Stimulated activated CD8-positive, alpha-beta memory T cell treated with anti-CD3 and anti-CD28 coated beads, Interleukin-4, amount 100 ng/mL, for 24 hours (primary cell): ENCODE measurements around the gene UST.

ENCODE experiments used
- DNase-seq: peaks from one replicate; pipeline ENCODE4 v3.0.0-alpha.2; 2020; ENCODE audit warnings: low read depth

UST gene

GRCh38 chr6:149060985-149061760 is 314.3 kb downstream of the UST start:
- DNase-seq = no peak

GRCh38 chr6:149061930-149062329 is 315.1 kb downstream of the UST start:
- no peak for DNase-seq

GRCh38 chr6:149062653-149063348 is 316.0 kb downstream of the UST start:
- no peak for DNase-seq

- DNase-seq = no peak
These were observed 316.6 kb downstream of the UST start for GRCh38 chr6:149063468-149063867.

- no peak for DNase-seq
These were observed 317.3 kb downstream of the UST start for GRCh38 chr6:149064001-149064659.

- DNase-seq = no peak
These were observed 317.8 kb downstream of the UST start for GRCh38 chr6:149064660-149065015.

GRCh38 chr6:149065121-149065520 is 318.3 kb downstream of the UST start:
- DNase-seq = no peak

- no peak for DNase-seq
These were observed 319.1 kb downstream of the UST start for GRCh38 chr6:149065658-149066556.

GRCh38 chr6:149071997-149072396 is 325.2 kb downstream of the UST start:
- DNase-seq = no peak

- DNase-seq = no peak
These were observed 328.0 kb downstream of the UST start for GRCh38 chr6:149074832-149075258.

GRCh38 chr6:149075616-149076354 is 329.0 kb downstream of the UST start:
- no peak for DNase-seq

GRCh38 chr6:149076355-149076734 is 329.5 kb downstream of the UST start:
- DNase-seq = no peak

GRCh38 chr6:149077208-149077607 is 330.4 kb downstream of the UST start:
- no peak for DNase-seq

GRCh38 chr6:149078211-149078782 is 331.5 kb downstream of the UST start:
- no peak for DNase-seq

GRCh38 chr6:149079456-149079855 is 332.6 kb downstream of the UST start:
- DNase-seq = no peak

- DNase-seq = no peak
These were observed 333.2 kb downstream of the UST start for GRCh38 chr6:149079911-149080491.

GRCh38 chr6:149080511-149080910 is 333.7 kb downstream of the UST start:
- DNase-seq = no peak

- no peak for DNase-seq
These were observed 334.5 kb downstream of the UST start for GRCh38 chr6:149081281-149081680.

- peak; percentile 73 for DNase-seq
These were observed 335.5 kb downstream of the UST start for GRCh38 chr6:149082320-149082719.

GRCh38 chr6:149084026-149084425 is 337.2 kb downstream of the UST start:
- DNase-seq = no peak
